ENCODE measurements around the gene RAB5IF. TPM values are rescaled to one million over a fixed set of nuclear protein-coding genes. Genes with fewer than 3 reads are reported as not detected.

The RAB5IF gene
- total and polyA plus RNA-seq, 2 of the 13 experiments (the other 11 are each of a cell fraction or from before 2014, with no cell fraction given): 261 to 305 TPM

- TF ChIP-seq ZBTB46 (CRISPR knock-in tag; IDR thresholded peaks at IDR 0.05; ENCODE audit: borderline replicate concordance) (no peak), REXO4 (CRISPR knock-in tag; IDR thresholded peaks at IDR 0.05; ENCODE audit: borderline replicate concordance) (no peak), ZNF276 (CRISPR knock-in tag; IDR thresholded peaks at IDR 0.05; ENCODE audit: low read depth) (no peak), RELA (CRISPR knock-in tag; IDR thresholded peaks at IDR 0.05) (no peak), ZNF816 (CRISPR knock-in tag; IDR thresholded peaks at IDR 0.05; ENCODE audit: borderline replicate concordance) (no peak), TBP (CRISPR knock-in tag; IDR thresholded peaks at IDR 0.05) (no peak), SIX4 (CRISPR knock-in tag; IDR thresholded peaks at IDR 0.05) (no peak; the same call in 1 of the 2 replicates), ATF5 (CRISPR knock-in tag; IDR thresholded peaks at IDR 0.05; ENCODE audit: low read depth) (no peak), KIAA2018 (CRISPR knock-in tag; IDR thresholded peaks at IDR 0.05; ENCODE audit: borderline replicate concordance) (no peak), NR2F1 (CRISPR knock-in tag; IDR thresholded peaks at IDR 0.05) (peak; percentile 23 to 84), DMAP1 (CRISPR knock-in tag; IDR thresholded peaks at IDR 0.05) (peak; percentile 51; the same call in 1 of the 2 replicates), GABPA (IDR thresholded peaks at IDR 0.05; ENCODE audit: low read depth, low read length) (no peak), GABPA (CRISPR knock-in tag; IDR thresholded peaks at IDR 0.05; ENCODE audit: low read depth) (no peak), LBX2 (CRISPR knock-in tag; IDR thresholded peaks at IDR 0.05; ENCODE audit: borderline replicate concordance) (no peak), FOXA3 (CRISPR knock-in tag; IDR thresholded peaks at IDR 0.05) (peak; percentile 63), ZNF768 (CRISPR knock-in tag; IDR thresholded peaks at IDR 0.05) (no peak), ATAD3A (CRISPR knock-in tag; IDR thresholded peaks at IDR 0.05) (no peak)
Observed at GRCh38 chr20:36607586-36608387, 2.2 kb downstream of the RAB5IF start (continued).

Measured in HepG2 (cell line).